HepG2 (cell line): ENCODE data around the gene PDE4D. TPM values are rescaled to one million over a fixed set of nuclear protein-coding genes. Genes with fewer than 3 reads are reported as not detected.

ENCODE experiments used
- CTCF ChIP-seq: sonication (generic); formaldehyde crosslinking; IDR thresholded peaks from 2 replicates; pipeline ENCODE4 v1.5.0; 2020; ENCODE audit warnings: mild to moderate bottlenecking, missing genetic modification reagents, moderate library complexity
- HDAC2 ChIP-seq: sonication (generic); formaldehyde crosslinking; IDR thresholded peaks from 2 replicates; pipeline ENCODE4 v1.4.0; 2020; ENCODE audit warnings: missing genetic modification reagents
- HNF4G ChIP-seq, 2 experiments: sonication (generic) in 1 of 2; formaldehyde crosslinking in 1 of 2; IDR thresholded peaks; 2 replicates each; pipeline versions ENCODE4 v1.4.0 to v1.6.1; 2011 to 2020; ENCODE audit warnings: borderline replicate concordance in 2 of 2, low read depth in 2 of 2, mild to moderate bottlenecking in 2 of 2, low read length in 1 of 2, missing genetic modification reagents in 1 of 2, moderate library complexity in 1 of 2
- IKZF1 ChIP-seq: fragments of 450-650 bp; IDR thresholded peaks from 2 replicates; pipeline ENCODE4 v1.7.1; 2016
- ISX ChIP-seq: sonication (generic); formaldehyde crosslinking; conservative IDR thresholded peaks from 2 replicates; pipeline ENCODE4 v1.5.0; 2020; ENCODE audit warnings: missing genetic modification reagents
- KLF6 ChIP-seq: IDR thresholded peaks from 2 replicates; pipeline ENCODE4 v1.8.0; 2016; ENCODE audit warnings: missing biosample characterization, missing genetic modification reagents
- LCORL ChIP-seq, 2 experiments: fragments of 450-650 bp in 1 of 2; sonication (generic) in 1 of 2; formaldehyde crosslinking in 1 of 2; IDR thresholded peaks; 2 replicates each; pipeline versions ENCODE4 v1.5.0 to v1.6.1; 2017 to 2020; ENCODE audit warnings: antibody characterized with exemption in 1 of 2, missing genetic modification reagents in 1 of 2
- MAF1 ChIP-seq: sonication (generic); formaldehyde crosslinking; IDR thresholded peaks from 2 replicates; pipeline ENCODE4 v1.5.0; 2020; ENCODE audit warnings: missing genetic modification reagents, borderline replicate concordance
- MLX ChIP-seq: IDR thresholded peaks from 2 replicates; pipeline ENCODE4 v1.6.1; 2016
- NCOA2 ChIP-seq: sonication (generic); formaldehyde crosslinking; IDR thresholded peaks from 2 replicates; pipeline ENCODE4 v1.8.0; 2022; ENCODE audit warnings: inconsistent platforms
- NFE2L2 ChIP-seq: fragments of 150-350 bp; IDR thresholded peaks from 2 replicates; pipeline ENCODE4 v1.6.1; 2014; ENCODE audit warnings: low read length
- ONECUT2 ChIP-seq: sonication (generic); formaldehyde crosslinking; IDR thresholded peaks from 2 replicates; pipeline ENCODE4 v1.4.0; 2020; ENCODE audit warnings: missing genetic modification reagents
- PAF1 ChIP-seq: IDR thresholded peaks from 2 replicates; pipeline ENCODE4 v1.6.1; 2016; ENCODE audit warnings: missing genetic modification reagents, missing compliant biosample characterization
- PBX2 ChIP-seq: IDR thresholded peaks from 2 replicates; pipeline ENCODE4 v1.6.1; 2016; ENCODE audit warnings: control low read depth
- POLR2AphosphoS5 ChIP-seq: IDR thresholded peaks from 2 replicates; pipeline ENCODE4 v1.6.1; 2012; ENCODE audit warnings: low read depth, low read length
- POLR2G ChIP-seq: fragments of 200-400 bp; formaldehyde crosslinking; IDR thresholded peaks from 2 replicates; pipeline ENCODE4 v1.6.1; 2018; ENCODE audit warnings: mild to moderate bottlenecking, low read depth, low read length, moderate library complexity
- RFXAP ChIP-seq: sonication (generic); formaldehyde crosslinking; IDR thresholded peaks from 2 replicates; pipeline ENCODE4 v1.4.0; 2020; ENCODE audit warnings: missing genetic modification reagents, borderline replicate concordance
- SOX5 ChIP-seq: IDR thresholded peaks from 2 replicates; pipeline ENCODE4 v1.6.1; 2016; ENCODE audit warnings: borderline replicate concordance
- TBX2 ChIP-seq: sonication (generic); formaldehyde crosslinking; IDR thresholded peaks from 2 replicates; pipeline ENCODE4 v1.5.0; 2020; ENCODE audit warnings: missing genetic modification reagents, mild to moderate bottlenecking, borderline replicate concordance
- TBX3 ChIP-seq: fragments of 450-650 bp; IDR thresholded peaks from 2 replicates; pipeline ENCODE4 v1.6.1; 2017; ENCODE audit warnings: antibody characterized with exemption, mild to moderate bottlenecking, inconsistent platforms, borderline replicate concordance
- TMF1 ChIP-seq: sonication (generic); formaldehyde crosslinking; IDR thresholded peaks from 2 replicates; pipeline ENCODE4 v1.8.1; 2022; ENCODE audit warnings: low read depth, missing genetic modification reagents
- YEATS2 ChIP-seq: sonication (generic); formaldehyde crosslinking; IDR thresholded peaks from 2 replicates; pipeline ENCODE4 v1.4.0; 2020; ENCODE audit warnings: missing genetic modification reagents, borderline replicate concordance
- ZNF883 ChIP-seq: sonication (generic); formaldehyde crosslinking; IDR thresholded peaks from 2 replicates; pipeline ENCODE4 v1.5.1; 2020; ENCODE audit warnings: mild to moderate bottlenecking, missing genetic modification reagents; ENCODE audit errors: not compliant biosample characterization
- ZZZ3 ChIP-seq: sonication (generic); formaldehyde crosslinking; IDR thresholded peaks from 2 replicates; pipeline ENCODE4 v1.4.0; 2020; ENCODE audit warnings: missing genetic modification reagents, mild to moderate bottlenecking, borderline replicate concordance
- polyA plus RNA-seq, 8 experiments: library from polyadenylated mRNA; depleted of rRNA in 3 of 8; stranded (reverse) in 7 of 8; unstranded in 1 of 8; fragments of >200 nt; fragmentation: Illumina TruSeq in 4 of 8; extraction: Trizol in 4 of 8; gene quantifications; 2 replicates each; pipeline versions ENCODE4 v1.2.1 to v1.2.3, GENCODE V29; 2011 to 2016; ENCODE audit warnings: low read depth in 4 of 8, missing spikeins in 1 of 8, mixed read lengths in 1 of 8; ENCODE audit not compliant: insufficient read depth in 1 of 8
- total RNA-seq, 5 experiments: library from RNA; depleted of rRNA; stranded (reverse); fragments of >200 nt; fragmentation: Illumina TruSeq; extraction: Trizol; gene quantifications; 2 replicates each; pipeline ENCODE4 v1.2.3, GENCODE V29; 2016; ENCODE audit warnings: low read depth in 1 of 5

PDE4D gene
- total and polyA plus RNA-seq, 2 of the 13 experiments (the other 11 are each of a cell fraction or from before 2014, with no cell fraction given) = 7.0 to 12.2 TPM

- no peak for TF ChIP-seq LCORL (IDR thresholded peaks at IDR 0.05)
- no peak for TF ChIP-seq LCORL (CRISPR knock-in tag; IDR thresholded peaks at IDR 0.05)
- TF ChIP-seq PBX2 (CRISPR knock-in tag) = peak; percentile 68
- TF ChIP-seq POLR2G = no peak
- TF ChIP-seq MAF1 (CRISPR knock-in tag) = no peak
- no peak for TF ChIP-seq HNF4G (IDR thresholded peaks at IDR 0.05; ENCODE audit: borderline replicate concordance, low read depth, low read length)
- TF ChIP-seq HNF4G (CRISPR knock-in tag; IDR thresholded peaks at IDR 0.05; ENCODE audit: borderline replicate concordance, low read depth) = no peak
- TF ChIP-seq MLX (CRISPR knock-in tag) = no peak
- 0 out of 2 replicates have a peak, but pooled peaks have one; percentile 29 for TF ChIP-seq HDAC2 (CRISPR knock-in tag)
- no peak for TF ChIP-seq RFXAP (CRISPR knock-in tag)
- no peak for TF ChIP-seq ISX (CRISPR knock-in tag)
- TF ChIP-seq NCOA2 (CRISPR knock-in tag) = peak; percentile 88
- TF ChIP-seq ONECUT2 (CRISPR knock-in tag) = 0 out of 2 replicates have a peak, but pooled peaks have one; percentile 4
- no peak for TF ChIP-seq TMF1 (CRISPR knock-in tag)
- TF ChIP-seq NFE2L2 = no peak
- TF ChIP-seq ZZZ3 (CRISPR knock-in tag) = no peak
- TF ChIP-seq IKZF1 = no peak
- no peak for TF ChIP-seq CTCF (CRISPR knock-in tag)
- no peak for TF ChIP-seq KLF6
- no peak for TF ChIP-seq YEATS2 (CRISPR knock-in tag)
- peak; percentile 58; the same call in 1 of the 2 replicates for TF ChIP-seq TBX2 (CRISPR knock-in tag)
- peak; percentile 54; the same call in 1 of the 2 replicates for TF ChIP-seq SOX5 (CRISPR knock-in tag)
- TF ChIP-seq TBX3 = peak; percentile 62
- TF ChIP-seq ZNF883 = no peak
- TF ChIP-seq PAF1 = no peak
- TF ChIP-seq POLR2AphosphoS5 = no peak
Measured at GRCh38 chr5:59062986-59063683, 830.4 kb downstream of the PDE4D start (continued).
